BE2C (cell line): Measurements from ENCODE around the gene DUOX1.

Source experiments
- DNase-seq: peaks from one replicate; pipeline ENCODE4 v3.0.0-alpha.2; 2020
- H3K27me3 ChIP-seq: fragments of 250-450 bp; sonication (Bioruptor Pico); 2 replicates; pipeline ENCODE4 v1.5.1; 2020; ENCODE audit warnings: mild to moderate bottlenecking
- H3K36me3 ChIP-seq: fragments of 250-450 bp; sonication (Bioruptor Pico); 2 replicates; pipeline ENCODE4 v1.5.1; 2020; ENCODE audit warnings: mild to moderate bottlenecking
- H3K4me1 ChIP-seq: fragments of 250-450 bp; sonication (Bioruptor Pico); 2 replicates; pipeline ENCODE4 v1.5.1; 2020
- H3K4me3 ChIP-seq: 2 replicates; pipeline ENCODE4 v1.5.1; 2011; ENCODE audit warnings: low read depth, low read length
- H3K9me3 ChIP-seq: fragments of 250-450 bp; sonication (Bioruptor Pico); 2 replicates; pipeline ENCODE4 v1.5.1; 2020
- CTCF ChIP-seq: IDR thresholded peaks from 2 replicates; pipeline ENCODE4 v1.5.1; 2012; ENCODE audit warnings: mild to moderate bottlenecking, low read depth, low read length

DUOX1 gene

GRCh38 chr15:45143056-45143455, 13.3 kb downstream of the DUOX1 start:
- no peak for TF ChIP-seq CTCF
- Histone ChIP-seq H3K9me3 (no peaks in the 10 kb centered on the region), H3K36me3 (no peaks in the 10 kb centered on the region), H3K27me3 (no peaks in the 10 kb centered on the region), H3K4me3 (no peak overlapping the region), H3K4me1 (peaks cover 4% of the 10 kb centered on the region)
- no peak for DNase-seq

- peaks cover 8% of the 10 kb centered on the region for H3K4me1 ChIP-seq
- H3K4me3 ChIP-seq = no peak overlapping the region
- no peaks in the 10 kb centered on the region for H3K27me3 ChIP-seq
- H3K9me3 ChIP-seq = no peaks in the 10 kb centered on the region
- DNase-seq = no peak
- H3K36me3 ChIP-seq = no peaks in the 10 kb centered on the region
- no peak for TF ChIP-seq CTCF
Measured at GRCh38 chr15:45143946-45144345, 14.2 kb downstream of the DUOX1 start.

GRCh38 chr15:45144775-45145174, 15.0 kb downstream of the DUOX1 start:
- no peaks in the 10 kb centered on the region for H3K9me3 ChIP-seq
- no peaks in the 10 kb centered on the region for H3K36me3 ChIP-seq
- no peaks in the 10 kb centered on the region for H3K27me3 ChIP-seq
- TF ChIP-seq CTCF = no peak
- H3K4me3 ChIP-seq = no peak overlapping the region
- H3K4me1 ChIP-seq = peaks cover 17% of the 10 kb centered on the region
- DNase-seq = no peak

- Histone ChIP-seq H3K9me3 (no peaks in the 10 kb centered on the region), H3K36me3 (no peaks in the 10 kb centered on the region), H3K4me1 (peaks cover 31% of the 10 kb centered on the region), H3K27me3 (no peaks in the 10 kb centered on the region), H3K4me3 (no peak overlapping the region)
- no peak for TF ChIP-seq CTCF
- no peak for DNase-seq
Measured at GRCh38 chr15:45146405-45146804, 16.6 kb downstream of the DUOX1 start.

GRCh38 chr15:45147606-45148005, 17.8 kb downstream of the DUOX1 start:
- Histone ChIP-seq H3K27me3 (no peaks in the 10 kb centered on the region), H3K4me1 (peaks cover 34% of the 10 kb centered on the region), H3K4me3 (no peak overlapping the region), H3K9me3 (no peaks in the 10 kb centered on the region), H3K36me3 (no peaks in the 10 kb centered on the region)
- no peak for TF ChIP-seq CTCF
- DNase-seq = no peak

GRCh38 chr15:45148076-45149059, 18.6 kb downstream of the DUOX1 start:
- Histone ChIP-seq H3K27me3 (no peaks in the 10 kb centered on the region), H3K9me3 (no peaks in the 10 kb centered on the region), H3K36me3 (no peaks in the 10 kb centered on the region), H3K4me1 (peaks cover 34% of the 10 kb centered on the region), H3K4me3 (no peak overlapping the region)
- DNase-seq = peak; percentile 77
- no peak for TF ChIP-seq CTCF
